ENCODE measurements around the gene HMOX1. TPM values are rescaled to one million over a fixed set of nuclear protein-coding genes. Genes with fewer than 3 reads are reported as not detected.

Gene HMOX1
- total and polyA plus RNA-seq, 2 of the 13 experiments (the other 11 are each of a cell fraction or from before 2014, with no cell fraction given) = 53.6 to 67.4 TPM

DNA sequence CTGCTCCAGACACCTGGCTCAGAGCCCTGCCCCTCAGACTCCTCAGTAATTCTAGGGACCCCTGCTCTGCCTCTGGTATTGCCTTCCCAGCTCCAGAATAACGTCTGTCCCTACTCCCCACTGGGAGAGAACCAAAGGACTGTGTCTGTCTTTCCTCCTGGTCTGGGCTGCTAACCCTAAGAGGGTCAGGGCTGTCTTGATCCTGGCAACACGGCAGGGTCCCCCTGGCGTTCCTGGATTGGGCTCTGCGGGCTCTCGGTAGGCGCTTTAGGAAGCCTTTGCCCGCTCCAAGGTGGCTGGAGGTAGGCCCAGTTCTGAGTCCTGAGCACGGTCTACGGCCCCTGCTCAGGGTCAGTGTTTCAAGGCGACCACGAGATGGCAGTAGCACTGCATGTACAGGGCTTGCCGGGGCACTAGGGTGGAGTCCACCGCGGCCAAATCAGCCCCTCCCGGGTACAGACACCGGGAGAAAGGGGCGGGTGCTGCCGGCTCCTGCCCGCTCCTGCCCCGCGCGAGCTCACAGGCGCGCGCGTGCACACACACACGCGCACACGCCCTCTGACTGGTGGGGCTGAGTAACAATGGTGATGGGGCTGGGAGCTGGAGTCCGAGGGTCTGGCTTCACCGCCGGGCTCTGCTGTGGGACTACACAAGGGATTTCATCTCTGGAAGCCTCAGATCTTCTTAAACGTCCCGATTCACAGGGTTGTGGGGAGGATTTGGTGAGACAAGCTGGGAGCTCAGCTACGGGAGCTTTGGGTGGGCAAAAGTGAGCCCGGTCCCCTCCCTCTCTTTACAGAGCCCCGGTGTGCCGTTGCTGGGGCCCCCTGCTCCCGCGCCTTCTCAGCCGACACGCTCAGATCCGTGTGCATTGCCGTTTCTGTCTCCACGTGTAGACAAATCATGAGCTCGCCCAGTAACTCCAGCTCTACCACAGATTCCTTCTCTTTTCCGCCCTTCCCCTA lies 30.1 kb upstream of the HMOX1 start (continued):
- TF ChIP-seq, protein P1, sequence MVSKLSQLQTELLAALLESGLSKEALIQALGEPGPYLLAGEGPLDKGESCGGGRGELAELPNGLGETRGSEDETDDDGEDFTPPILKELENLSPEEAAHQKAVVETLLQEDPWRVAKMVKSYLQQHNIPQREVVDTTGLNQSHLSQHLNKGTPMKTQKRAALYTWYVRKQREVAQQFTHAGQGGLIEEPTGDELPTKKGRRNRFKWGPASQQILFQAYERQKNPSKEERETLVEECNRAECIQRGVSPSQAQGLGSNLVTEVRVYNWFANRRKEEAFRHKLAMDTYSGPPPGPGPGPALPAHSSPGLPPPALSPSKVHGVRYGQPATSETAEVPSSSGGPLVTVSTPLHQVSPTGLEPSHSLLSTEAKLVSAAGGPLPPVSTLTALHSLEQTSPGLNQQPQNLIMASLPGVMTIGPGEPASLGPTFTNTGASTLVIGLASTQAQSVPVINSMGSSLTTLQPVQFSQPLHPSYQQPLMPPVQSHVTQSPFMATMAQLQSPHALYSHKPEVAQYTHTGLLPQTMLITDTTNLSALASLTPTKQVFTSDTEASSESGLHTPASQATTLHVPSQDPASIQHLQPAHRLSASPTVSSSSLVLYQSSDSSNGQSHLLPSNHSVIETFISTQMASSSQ (IDR thresholded peaks at IDR 0.05; ENCODE audit: low read depth) = no peak
- TF ChIP-seq, protein P1 (CRISPR knock-in tag; IDR thresholded peaks at IDR 0.05; ENCODE audit: borderline replicate concordance) = peak; percentile 39; the same call in 1 of the 2 replicates
- TF ChIP-seq JUN (CRISPR knock-in tag; IDR thresholded peaks at IDR 0.05) (no peak), PLRG1 (conservative IDR thresholded peaks at IDR 0.05) (no peak), MAF1 (CRISPR knock-in tag; IDR thresholded peaks at IDR 0.05; ENCODE audit: borderline replicate concordance) (peak; percentile 42), SOX6 (IDR thresholded peaks at IDR 0.05) (no peak), SOX6 (CRISPR knock-in tag; IDR thresholded peaks at IDR 0.05) (peak; percentile 46; the same call in 1 of the 2 replicates), ZNF567 (CRISPR knock-in tag; IDR thresholded peaks at IDR 0.05; ENCODE audit: borderline replicate concordance) (no peak), KDM6A (CRISPR knock-in tag; IDR thresholded peaks at IDR 0.05; ENCODE audit: low read depth) (no peak), HCFC1 (IDR thresholded peaks at IDR 0.05; ENCODE audit: low read depth, low read length) (no peak), PRPF4 (IDR thresholded peaks at IDR 0.05; ENCODE audit: low read depth, low read length, poor library complexity, severe bottlenecking) (no peak), GTF2F1 (IDR thresholded peaks at IDR 0.05; ENCODE audit: low read length) (no peak)
- TF ChIP-seq, protein P2, sequence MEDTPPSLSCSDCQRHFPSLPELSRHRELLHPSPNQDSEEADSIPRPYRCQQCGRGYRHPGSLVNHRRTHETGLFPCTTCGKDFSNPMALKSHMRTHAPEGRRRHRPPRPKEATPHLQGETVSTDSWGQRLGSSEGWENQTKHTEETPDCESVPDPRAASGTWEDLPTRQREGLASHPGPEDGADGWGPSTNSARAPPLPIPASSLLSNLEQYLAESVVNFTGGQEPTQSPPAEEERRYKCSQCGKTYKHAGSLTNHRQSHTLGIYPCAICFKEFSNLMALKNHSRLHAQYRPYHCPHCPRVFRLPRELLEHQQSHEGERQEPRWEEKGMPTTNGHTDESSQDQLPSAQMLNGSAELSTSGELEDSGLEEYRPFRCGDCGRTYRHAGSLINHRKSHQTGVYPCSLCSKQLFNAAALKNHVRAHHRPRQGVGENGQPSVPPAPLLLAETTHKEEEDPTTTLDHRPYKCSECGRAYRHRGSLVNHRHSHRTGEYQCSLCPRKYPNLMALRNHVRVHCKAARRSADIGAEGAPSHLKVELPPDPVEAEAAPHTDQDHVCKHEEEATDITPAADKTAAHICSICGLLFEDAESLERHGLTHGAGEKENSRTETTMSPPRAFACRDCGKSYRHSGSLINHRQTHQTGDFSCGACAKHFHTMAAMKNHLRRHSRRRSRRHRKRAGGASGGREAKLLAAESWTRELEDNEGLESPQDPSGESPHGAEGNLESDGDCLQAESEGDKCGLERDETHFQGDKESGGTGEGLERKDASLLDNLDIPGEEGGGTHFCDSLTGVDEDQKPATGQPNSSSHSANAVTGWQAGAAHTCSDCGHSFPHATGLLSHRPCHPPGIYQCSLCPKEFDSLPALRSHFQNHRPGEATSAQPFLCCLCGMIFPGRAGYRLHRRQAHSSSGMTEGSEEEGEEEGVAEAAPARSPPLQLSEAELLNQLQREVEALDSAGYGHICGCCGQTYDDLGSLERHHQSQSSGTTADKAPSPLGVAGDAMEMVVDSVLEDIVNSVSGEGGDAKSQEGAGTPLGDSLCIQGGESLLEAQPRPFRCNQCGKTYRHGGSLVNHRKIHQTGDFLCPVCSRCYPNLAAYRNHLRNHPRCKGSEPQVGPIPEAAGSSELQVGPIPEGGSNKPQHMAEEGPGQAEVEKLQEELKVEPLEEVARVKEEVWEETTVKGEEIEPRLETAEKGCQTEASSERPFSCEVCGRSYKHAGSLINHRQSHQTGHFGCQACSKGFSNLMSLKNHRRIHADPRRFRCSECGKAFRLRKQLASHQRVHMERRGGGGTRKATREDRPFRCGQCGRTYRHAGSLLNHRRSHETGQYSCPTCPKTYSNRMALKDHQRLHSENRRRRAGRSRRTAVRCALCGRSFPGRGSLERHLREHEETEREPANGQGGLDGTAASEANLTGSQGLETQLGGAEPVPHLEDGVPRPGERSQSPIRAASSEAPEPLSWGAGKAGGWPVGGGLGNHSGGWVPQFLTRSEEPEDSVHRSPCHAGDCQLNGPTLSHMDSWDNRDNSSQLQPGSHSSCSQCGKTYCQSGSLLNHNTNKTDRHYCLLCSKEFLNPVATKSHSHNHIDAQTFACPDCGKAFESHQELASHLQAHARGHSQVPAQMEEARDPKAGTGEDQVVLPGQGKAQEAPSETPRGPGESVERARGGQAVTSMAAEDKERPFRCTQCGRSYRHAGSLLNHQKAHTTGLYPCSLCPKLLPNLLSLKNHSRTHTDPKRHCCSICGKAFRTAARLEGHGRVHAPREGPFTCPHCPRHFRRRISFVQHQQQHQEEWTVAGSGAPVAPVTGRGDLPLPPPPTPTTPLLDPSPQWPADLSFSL (CRISPR knock-in tag; IDR thresholded peaks at IDR 0.05) = no peak
- TF ChIP-seq, protein P3, sequence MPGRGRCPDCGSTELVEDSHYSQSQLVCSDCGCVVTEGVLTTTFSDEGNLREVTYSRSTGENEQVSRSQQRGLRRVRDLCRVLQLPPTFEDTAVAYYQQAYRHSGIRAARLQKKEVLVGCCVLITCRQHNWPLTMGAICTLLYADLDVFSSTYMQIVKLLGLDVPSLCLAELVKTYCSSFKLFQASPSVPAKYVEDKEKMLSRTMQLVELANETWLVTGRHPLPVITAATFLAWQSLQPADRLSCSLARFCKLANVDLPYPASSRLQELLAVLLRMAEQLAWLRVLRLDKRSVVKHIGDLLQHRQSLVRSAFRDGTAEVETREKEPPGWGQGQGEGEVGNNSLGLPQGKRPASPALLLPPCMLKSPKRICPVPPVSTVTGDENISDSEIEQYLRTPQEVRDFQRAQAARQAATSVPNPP (CRISPR knock-in tag; IDR thresholded peaks at IDR 0.05) = no peak
- TF ChIP-seq, protein P4, sequence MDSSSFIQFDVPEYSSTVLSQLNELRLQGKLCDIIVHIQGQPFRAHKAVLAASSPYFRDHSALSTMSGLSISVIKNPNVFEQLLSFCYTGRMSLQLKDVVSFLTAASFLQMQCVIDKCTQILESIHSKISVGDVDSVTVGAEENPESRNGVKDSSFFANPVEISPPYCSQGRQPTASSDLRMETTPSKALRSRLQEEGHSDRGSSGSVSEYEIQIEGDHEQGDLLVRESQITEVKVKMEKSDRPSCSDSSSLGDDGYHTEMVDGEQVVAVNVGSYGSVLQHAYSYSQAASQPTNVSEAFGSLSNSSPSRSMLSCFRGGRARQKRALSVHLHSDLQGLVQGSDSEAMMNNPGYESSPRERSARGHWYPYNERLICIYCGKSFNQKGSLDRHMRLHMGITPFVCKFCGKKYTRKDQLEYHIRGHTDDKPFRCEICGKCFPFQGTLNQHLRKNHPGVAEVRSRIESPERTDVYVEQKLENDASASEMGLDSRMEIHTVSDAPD (CRISPR knock-in tag; IDR thresholded peaks at IDR 0.05) = no peak
